ENCODE results near the gene CEP250. TPM values are rescaled to one million over a fixed set of nuclear protein-coding genes. Genes with fewer than 3 reads are reported as not detected.

The CEP250 gene
- total RNA-seq, 1 experiment from 2014 or later: 52.5 TPM

- ATAC-seq: peak; percentile 33
- POLR2A ChIA-PET (ENCODE audit: unreplicated experiment): interaction anchor here (0.6 kb wide), 1 partner anchor 74 kb away, joined by 7 read pairs; no protein-coding TSS in a partner anchor
Observed at GRCh38 chr20:35560105-35560511, 104.7 kb downstream of the CEP250 start.

GRCh38 chr20:35560541-35560940 is 105.1 kb downstream of the CEP250 start:
- Histone ChIP-seq H2AFZ (ENCODE audit: low read length) (no peak overlapping the region), H4K20me1 (ENCODE audit: low read length) (no peaks in the 10 kb centered on the region), H3K9me3 (ENCODE audit: low read length) (no peaks in the 10 kb centered on the region), H3K9me2 (replicated peaks; ENCODE audit: low read length) (no peaks in the 10 kb centered on the region), H3K36me3 (ENCODE audit: low read depth, low read length) (peaks cover 25% of the 10 kb centered on the region; the same call in 1 of the 2 replicates), H3K27ac (ENCODE audit: low read length) (peak overlapping the region; percentile 45), H3K79me2 (ENCODE audit: low read length) (no peaks in the 10 kb centered on the region), H3K4me2 (ENCODE audit: low read length) (peak overlapping the region; percentile 34; the same call in 1 of the 2 replicates), H3K9ac (ENCODE audit: low read length) (no peak overlapping the region), H3K4me1 (ENCODE audit: insufficient read depth, low read length) (peaks cover 15% of the 10 kb centered on the region), H3K4me3 (ENCODE audit: low read length) (no peak overlapping the region), H3F3A (ENCODE audit: low read length, unreplicated experiment) (no peaks in the 10 kb centered on the region), H3K27me3 (ENCODE audit: low read length) (no peaks in the 10 kb centered on the region)
- CTCF ChIA-PET: interaction anchor here (0.8 to 1.6 kb wide), 2 partner anchors 19 to 58 kb away, joined by 4 to 9 read pairs; partner anchors contain the start of gene ERGIC3
- POLR2A ChIA-PET (ENCODE audit: unreplicated experiment): interaction anchor here (0.6 kb wide), 2 partner anchors 75 to 92 kb away, joined by 3 to 7 read pairs; no protein-coding TSS in a partner anchor
- intact Hi-C loops (cut with micrococcal nuclease): no loop called here
- ATAC-seq (no peak), DNase-seq (no peak)
- no TSS peak for BruUV-seq (replicated peaks)
- no peak for TF ChIP-seq EZH2 (IDR thresholded peaks at IDR 0.05; ENCODE audit: low read length, unreplicated experiment)
- no peak for TF ChIP-seq CTCF (conservative IDR thresholded peaks at IDR 0.05; ENCODE audit: low read depth, low read length)

More at GRCh38 chr20:35560105-35560511, 104.7 kb downstream of the CEP250 start:
- H3K9ac ChIP-seq (ENCODE audit: low read length): no peak overlapping the region
- H3K4me1 ChIP-seq (ENCODE audit: insufficient read depth, low read length): peaks cover 15% of the 10 kb centered on the region
- H3K4me2 ChIP-seq (ENCODE audit: low read length): peak overlapping the region; percentile 34; the same call in 1 of the 2 replicates
- TF ChIP-seq EZH2phosphoT487 (IDR thresholded peaks at IDR 0.05; ENCODE audit: borderline replicate concordance, low read length) (no peak), CTCF (conservative IDR thresholded peaks at IDR 0.05; ENCODE audit: low read depth, low read length) (no peak), EZH2 (IDR thresholded peaks at IDR 0.05; ENCODE audit: low read length, unreplicated experiment) (no peak)
- no peak overlapping the region for H2AFZ ChIP-seq (ENCODE audit: low read length)
- peak overlapping the region; percentile 45 for H3K27ac ChIP-seq (ENCODE audit: low read length)
- H3F3A ChIP-seq (ENCODE audit: low read length, unreplicated experiment): no peaks in the 10 kb centered on the region
- DNase-seq: peak; percentile 62
- no peaks in the 10 kb centered on the region for H4K20me1 ChIP-seq (ENCODE audit: low read length)
- CTCF ChIA-PET: no interaction called here
- BruUV-seq (replicated peaks): no TSS peak
- H3K4me3 ChIP-seq (ENCODE audit: low read length): no peak overlapping the region
- no peaks in the 10 kb centered on the region for H3K9me2 ChIP-seq (replicated peaks; ENCODE audit: low read length)
- peaks cover 28% of the 10 kb centered on the region for H3K36me3 ChIP-seq (ENCODE audit: low read depth, low read length)
- H3K27me3 ChIP-seq (ENCODE audit: low read length): no peaks in the 10 kb centered on the region
- no peaks in the 10 kb centered on the region for H3K9me3 ChIP-seq (ENCODE audit: low read length)
- intact Hi-C loops (cut with micrococcal nuclease): no loop called here
- no peaks in the 10 kb centered on the region for H3K79me2 ChIP-seq (ENCODE audit: low read length)

- H2AFZ ChIP-seq (ENCODE audit: low read length): no peak overlapping the region
- H3K27ac ChIP-seq (ENCODE audit: low read length): no peak overlapping the region
- DNase-seq: peak; percentile 63
- H3K9ac ChIP-seq (ENCODE audit: low read length): no peak overlapping the region
- BruUV-seq (replicated peaks): no TSS peak
- H3K9me3 ChIP-seq (ENCODE audit: low read length): no peaks in the 10 kb centered on the region
- no peaks in the 10 kb centered on the region for H3K9me2 ChIP-seq (replicated peaks; ENCODE audit: low read length)
- H4K20me1 ChIP-seq (ENCODE audit: low read length): no peaks in the 10 kb centered on the region
- H3K27me3 ChIP-seq (ENCODE audit: low read length): no peaks in the 10 kb centered on the region
- H3K4me3 ChIP-seq (ENCODE audit: low read length): no peak overlapping the region
- POLR2A ChIA-PET (ENCODE audit: unreplicated experiment): no interaction called here
- H3F3A ChIP-seq (ENCODE audit: low read length, unreplicated experiment): no peaks in the 10 kb centered on the region
- H3K4me1 ChIP-seq (ENCODE audit: insufficient read depth, low read length): peaks cover 15% of the 10 kb centered on the region
- TF ChIP-seq EZH2 (IDR thresholded peaks at IDR 0.05; ENCODE audit: low read length, unreplicated experiment) (no peak), CTCF (conservative IDR thresholded peaks at IDR 0.05; ENCODE audit: low read depth, low read length) (peak; percentile 63), EZH2phosphoT487 (IDR thresholded peaks at IDR 0.05; ENCODE audit: borderline replicate concordance, low read length) (no peak)
- CTCF ChIA-PET: interaction anchor here (0.8 to 1.6 kb wide), 2 partner anchors 20 to 58 kb away, joined by 4 to 9 read pairs; partner anchors contain the start of gene ERGIC3
- no peak overlapping the region for H3K4me2 ChIP-seq (ENCODE audit: low read length)
- ATAC-seq: peak; percentile 89
- no peaks in the 10 kb centered on the region for H3K79me2 ChIP-seq (ENCODE audit: low read length)
- peaks cover 23% of the 10 kb centered on the region; the same call in 1 of the 2 replicates for H3K36me3 ChIP-seq (ENCODE audit: low read depth, low read length)
- intact Hi-C loops (cut with micrococcal nuclease): no loop called here
Observed at GRCh38 chr20:35561268-35561667, 105.9 kb downstream of the CEP250 start.
